Mammary epithelial cell (primary cell): ENCODE measurements around the gene PRDM8.

ENCODE experiments used
- EZH2 ChIP-seq: IDR thresholded peaks from 2 replicates; pipeline ENCODE4 v1.6.1; 2012; ENCODE audit warnings: low read length, inconsistent platforms, borderline replicate concordance
- TF ChIP-seq, protein P1 (sequence below), 2 donors: IDR thresholded peaks in 1 of 2; conservative IDR thresholded peaks in 1 of 2; 2 replicates each; pipeline ENCODE4 v1.5.1; 2011 to 2012; ENCODE audit warnings: inconsistent platforms in 2 of 2, low read length in 2 of 2, mild to moderate bottlenecking in 2 of 2, control low read depth in 1 of 2, low read depth in 1 of 2; ENCODE audit not compliant: insufficient read depth in 1 of 2; ENCODE audit errors: extremely low read depth in 1 of 2

DNA sequence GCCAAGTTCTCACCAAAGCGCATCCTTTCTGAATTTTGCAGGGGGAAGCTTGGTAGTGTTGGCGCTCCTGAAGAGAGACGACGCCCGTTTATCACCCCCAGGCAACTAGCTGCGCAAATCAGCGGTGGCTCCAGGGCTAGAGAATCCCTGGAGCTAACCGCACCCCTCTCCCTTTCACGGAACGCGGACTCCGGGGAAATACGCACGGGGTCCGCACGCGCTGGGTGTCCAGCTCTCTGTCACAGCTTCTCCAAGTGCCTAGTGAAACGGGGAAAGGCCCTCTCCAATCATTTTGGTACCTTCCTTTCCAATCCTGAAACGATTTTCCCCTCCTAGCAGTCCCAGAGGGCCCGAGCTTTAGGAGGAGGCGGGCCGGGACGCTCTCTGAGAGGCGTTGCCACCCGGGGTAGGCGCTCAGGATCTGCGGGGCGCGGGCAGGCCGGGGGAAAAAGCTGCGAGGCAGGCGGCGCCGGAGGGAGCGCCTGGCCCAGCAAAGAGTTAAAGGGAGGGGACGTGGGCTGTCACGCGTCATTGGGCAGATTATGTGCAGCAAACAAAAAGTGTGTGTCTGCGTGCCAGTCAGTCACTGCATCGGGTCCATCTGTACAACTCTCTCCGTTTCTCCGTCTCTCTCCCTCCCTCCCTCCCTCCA lies at the start of gene PRDM8:
- no peak for TF ChIP-seq EZH2
- TF ChIP-seq, protein P1, sequence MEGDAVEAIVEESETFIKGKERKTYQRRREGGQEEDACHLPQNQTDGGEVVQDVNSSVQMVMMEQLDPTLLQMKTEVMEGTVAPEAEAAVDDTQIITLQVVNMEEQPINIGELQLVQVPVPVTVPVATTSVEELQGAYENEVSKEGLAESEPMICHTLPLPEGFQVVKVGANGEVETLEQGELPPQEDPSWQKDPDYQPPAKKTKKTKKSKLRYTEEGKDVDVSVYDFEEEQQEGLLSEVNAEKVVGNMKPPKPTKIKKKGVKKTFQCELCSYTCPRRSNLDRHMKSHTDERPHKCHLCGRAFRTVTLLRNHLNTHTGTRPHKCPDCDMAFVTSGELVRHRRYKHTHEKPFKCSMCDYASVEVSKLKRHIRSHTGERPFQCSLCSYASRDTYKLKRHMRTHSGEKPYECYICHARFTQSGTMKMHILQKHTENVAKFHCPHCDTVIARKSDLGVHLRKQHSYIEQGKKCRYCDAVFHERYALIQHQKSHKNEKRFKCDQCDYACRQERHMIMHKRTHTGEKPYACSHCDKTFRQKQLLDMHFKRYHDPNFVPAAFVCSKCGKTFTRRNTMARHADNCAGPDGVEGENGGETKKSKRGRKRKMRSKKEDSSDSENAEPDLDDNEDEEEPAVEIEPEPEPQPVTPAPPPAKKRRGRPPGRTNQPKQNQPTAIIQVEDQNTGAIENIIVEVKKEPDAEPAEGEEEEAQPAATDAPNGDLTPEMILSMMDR (conservative IDR thresholded peaks at IDR 0.05 in 1 of 2, IDR thresholded peaks at IDR 0.05 in 1 of 2; ENCODE audit: extremely low read depth in 1 of 2, insufficient read depth in 1 of 2, low read depth in 1 of 2, low read length in 2 of 2): no peak
